WERI-Rb-1 (cell line): Measurements from ENCODE around the gene FAHD1.

Experiments used
- DNase-seq: peaks from one replicate; pipeline ENCODE4 v3.0.0-alpha.2; 2020
- H3K27ac ChIP-seq: fragments of 250-450 bp; sonication (Bioruptor Pico); 2 replicates; pipeline ENCODE4 v1.5.1; 2020; ENCODE audit warnings: mild to moderate bottlenecking, moderate library complexity
- H3K27me3 ChIP-seq: fragments of 250-450 bp; sonication (Bioruptor Pico); 2 replicates; pipeline ENCODE4 v1.5.1; 2021; ENCODE audit warnings: mild to moderate bottlenecking, low read depth, moderate library complexity; ENCODE audit not compliant: insufficient read depth, severe bottlenecking
- H3K36me3 ChIP-seq: fragments of 250-450 bp; sonication (Bioruptor Pico); 2 replicates; pipeline ENCODE4 v1.5.1; 2020; ENCODE audit warnings: mild to moderate bottlenecking, moderate library complexity
- H3K4me3 ChIP-seq: 2 replicates; pipeline ENCODE4 v1.5.1; 2011; ENCODE audit warnings: low read depth, mild to moderate bottlenecking, control low read depth, low read length
- H3K9me3 ChIP-seq: fragments of 250-450 bp; sonication (Bioruptor Pico); 2 replicates; pipeline ENCODE4 v1.5.1; 2021; ENCODE audit warnings: mild to moderate bottlenecking, moderate library complexity; ENCODE audit not compliant: severe bottlenecking
- TF ChIP-seq, protein P1 (sequence below): IDR thresholded peaks from 2 replicates; pipeline ENCODE4 v1.5.1; 2011; ENCODE audit warnings: low read depth, mild to moderate bottlenecking, control low read depth, inconsistent platforms, low read length

The FAHD1 gene

DNA sequence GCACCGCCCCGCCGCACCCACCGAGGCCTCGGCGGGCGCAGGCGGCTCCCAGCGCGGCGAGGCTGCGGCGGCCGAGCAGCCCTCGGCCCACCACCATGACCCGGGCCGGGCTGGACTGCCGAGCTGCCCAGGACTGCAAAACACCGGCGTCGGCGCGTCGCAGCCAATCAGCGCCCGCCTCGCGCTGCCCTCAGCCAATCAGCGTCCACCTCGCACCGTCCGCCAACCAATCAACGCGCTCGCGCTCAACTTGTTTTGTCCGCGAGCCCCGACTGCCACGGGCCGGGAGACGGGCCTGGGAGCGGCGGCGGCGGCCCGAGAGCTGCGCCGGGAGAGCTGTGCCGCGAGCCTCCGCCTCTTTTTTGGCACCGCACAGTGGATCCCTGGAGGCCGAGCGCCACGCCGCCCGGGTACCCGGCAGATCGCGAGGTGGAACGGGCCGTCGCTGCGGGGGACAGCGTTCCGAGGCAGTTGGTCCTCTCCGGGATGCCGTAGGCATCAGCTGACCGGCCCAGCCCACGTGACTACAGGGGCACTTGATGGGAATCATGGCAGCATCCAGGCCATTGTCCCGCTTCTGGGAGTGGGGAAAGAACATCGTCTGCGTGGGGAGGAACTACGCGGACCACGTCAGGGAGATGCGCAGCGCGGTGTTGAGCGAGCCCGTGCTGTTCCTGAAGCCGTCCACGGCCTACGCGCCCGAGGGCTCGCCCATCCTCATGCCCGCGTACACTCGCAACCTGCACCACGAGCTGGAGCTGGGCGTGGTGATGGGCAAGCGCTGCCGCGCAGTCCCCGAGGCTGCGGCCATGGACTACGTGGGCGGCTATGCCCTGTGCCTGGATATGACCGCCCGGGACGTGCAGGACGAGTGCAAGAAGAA, at the start of gene FAHD1, which contains the start of gene HAGH:
Gene FAHD1, plus strand, starts transcription at position 516 of the 883 bp plus-strand sequence. Its CDS starts 33 bp downstream, at position 549.
Gene HAGH, minus strand, starts transcription at position 135 of the 883 bp plus-strand sequence. Its CDS starts 38 bp downstream, at position 97.
- Histone ChIP-seq H3K4me3 (peak within 1 kb of the TSS; percentile 92), H3K36me3 (peaks cover 29% of the 10 kb centered on the region), H3K27me3 (no peaks in the 10 kb centered on the region), H3K9me3 (no peaks in the 10 kb centered on the region), H3K27ac (peak within 1 kb of the TSS; percentile 95)
- TF ChIP-seq, protein P1, sequence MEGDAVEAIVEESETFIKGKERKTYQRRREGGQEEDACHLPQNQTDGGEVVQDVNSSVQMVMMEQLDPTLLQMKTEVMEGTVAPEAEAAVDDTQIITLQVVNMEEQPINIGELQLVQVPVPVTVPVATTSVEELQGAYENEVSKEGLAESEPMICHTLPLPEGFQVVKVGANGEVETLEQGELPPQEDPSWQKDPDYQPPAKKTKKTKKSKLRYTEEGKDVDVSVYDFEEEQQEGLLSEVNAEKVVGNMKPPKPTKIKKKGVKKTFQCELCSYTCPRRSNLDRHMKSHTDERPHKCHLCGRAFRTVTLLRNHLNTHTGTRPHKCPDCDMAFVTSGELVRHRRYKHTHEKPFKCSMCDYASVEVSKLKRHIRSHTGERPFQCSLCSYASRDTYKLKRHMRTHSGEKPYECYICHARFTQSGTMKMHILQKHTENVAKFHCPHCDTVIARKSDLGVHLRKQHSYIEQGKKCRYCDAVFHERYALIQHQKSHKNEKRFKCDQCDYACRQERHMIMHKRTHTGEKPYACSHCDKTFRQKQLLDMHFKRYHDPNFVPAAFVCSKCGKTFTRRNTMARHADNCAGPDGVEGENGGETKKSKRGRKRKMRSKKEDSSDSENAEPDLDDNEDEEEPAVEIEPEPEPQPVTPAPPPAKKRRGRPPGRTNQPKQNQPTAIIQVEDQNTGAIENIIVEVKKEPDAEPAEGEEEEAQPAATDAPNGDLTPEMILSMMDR: no peak
- DNase-seq: peak; percentile 92

DNA sequence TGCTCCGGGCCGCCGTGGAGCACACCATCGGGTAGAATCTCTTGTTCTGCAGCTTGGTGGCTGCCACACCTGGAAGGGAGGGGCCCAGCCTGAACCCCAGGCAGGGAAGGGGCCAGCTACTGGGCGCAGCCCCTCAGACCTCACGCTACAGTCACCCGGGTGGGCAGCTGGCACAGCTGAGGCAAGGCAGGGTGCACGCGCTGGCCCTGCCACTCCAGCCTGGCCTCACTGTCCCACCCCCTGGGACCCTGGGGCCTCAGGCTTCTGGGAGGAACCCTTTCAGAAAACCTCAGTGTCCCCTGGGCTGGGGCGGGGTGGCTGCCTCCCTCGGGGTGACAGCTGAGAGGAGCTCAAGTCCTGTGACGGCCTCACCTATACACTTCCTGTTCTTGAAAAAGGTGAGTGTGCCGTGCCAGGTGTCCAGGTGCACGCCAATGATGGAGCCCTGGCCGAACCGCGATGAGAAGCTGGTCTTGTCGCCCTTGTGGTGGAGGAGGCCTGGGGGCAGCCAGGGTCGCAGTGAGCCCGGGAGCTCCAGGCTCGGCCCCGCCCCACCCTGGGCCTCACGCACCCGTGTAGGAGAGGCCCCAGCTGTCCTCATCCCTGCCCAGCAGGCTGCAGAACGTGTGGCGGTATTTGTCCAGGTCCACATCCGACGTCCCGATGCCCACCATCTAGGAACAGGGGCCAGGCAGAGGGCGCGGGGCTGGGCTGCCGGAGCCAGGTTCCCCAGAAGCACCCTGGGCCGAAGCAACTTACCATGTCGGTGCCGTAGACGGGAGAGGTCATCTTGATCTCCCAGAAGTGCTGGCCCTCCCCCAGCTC, 49.4 kb upstream of the FAHD1 start:
- Histone ChIP-seq H3K36me3 (peaks cover 62% of the 10 kb centered on the region), H3K27ac (peak overlapping the region; percentile 32), H3K9me3 (no peaks in the 10 kb centered on the region), H3K27me3 (no peaks in the 10 kb centered on the region), H3K4me3 (no peak overlapping the region)
- TF ChIP-seq, protein P1: no peak
- DNase-seq: no peak

DNA sequence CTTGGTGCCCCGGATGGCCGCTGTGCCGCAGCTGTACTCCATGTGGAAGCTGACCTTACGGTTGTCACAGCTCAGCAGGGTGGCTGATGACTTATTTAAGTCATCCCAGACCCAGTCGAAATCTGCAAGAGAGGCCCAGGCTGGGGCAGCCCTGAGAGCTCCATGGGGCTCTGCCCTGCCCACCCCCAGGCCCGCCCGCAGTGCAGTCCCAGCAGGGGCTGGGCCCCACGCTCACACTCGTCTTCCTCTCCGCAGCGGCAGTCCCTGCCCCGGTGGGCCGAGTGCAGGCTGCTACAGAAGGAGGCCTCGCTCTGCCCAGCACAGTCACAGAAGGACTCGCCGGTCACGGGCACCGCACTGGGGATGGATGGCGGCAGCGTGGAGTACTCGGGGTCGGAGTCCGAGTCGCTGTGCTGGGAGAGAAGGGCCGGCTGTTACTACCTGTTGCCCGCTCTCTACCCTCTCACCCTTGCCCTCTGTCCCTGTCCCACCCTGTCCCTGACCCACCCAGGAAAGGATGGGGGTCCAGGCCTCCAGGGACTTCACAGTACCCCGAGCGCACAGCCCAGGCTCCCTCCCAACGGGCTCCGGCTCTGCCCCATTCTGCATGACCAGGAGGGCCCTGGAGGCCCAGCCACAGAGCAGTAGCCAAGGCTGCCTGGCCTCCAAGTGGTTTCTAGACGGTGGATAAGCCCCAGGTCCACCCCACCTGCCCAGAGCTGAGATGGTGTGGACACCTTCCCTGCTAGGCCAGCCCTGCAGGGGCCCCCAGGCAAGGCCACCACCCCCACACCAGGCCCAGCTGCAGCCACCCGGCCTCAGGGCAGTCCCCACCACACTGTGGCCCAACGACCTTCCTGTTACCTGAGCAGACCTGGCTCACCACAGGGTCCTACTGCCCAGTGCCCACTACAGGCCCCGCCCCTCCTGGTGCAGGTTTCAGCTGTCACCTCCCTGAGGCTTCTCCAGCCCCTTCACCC, 48.5 kb upstream of the FAHD1 start:
- peaks cover 60% of the 10 kb centered on the region for H3K36me3 ChIP-seq

DNA sequence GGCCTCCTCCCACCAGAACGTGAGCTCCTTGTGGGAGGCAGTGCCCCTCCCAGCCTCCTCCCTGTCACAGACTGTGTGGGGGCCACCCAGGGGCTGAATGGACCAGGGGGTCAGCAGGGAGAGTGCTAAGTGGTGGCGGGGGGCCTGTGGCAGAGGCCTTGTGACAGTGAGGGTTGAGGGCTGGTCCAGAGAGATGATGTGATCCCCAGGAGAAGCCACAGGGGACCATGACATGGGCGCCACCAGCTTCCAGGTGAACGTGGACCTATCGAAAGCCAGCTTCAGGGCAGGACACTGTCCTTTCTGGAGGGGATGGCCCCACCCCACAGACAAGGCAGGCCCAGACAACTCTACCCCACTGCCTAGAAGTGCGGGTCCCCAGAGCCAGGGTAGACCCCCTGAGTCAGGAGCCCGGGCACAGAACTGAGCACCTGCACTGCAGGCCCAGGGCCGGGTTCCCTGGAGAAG, 47.7 kb upstream of the FAHD1 start:
- DNase-seq: no peak
- H3K9me3 ChIP-seq: no peaks in the 10 kb centered on the region
- H3K4me3 ChIP-seq: no peak overlapping the region
- peaks cover 63% of the 10 kb centered on the region for H3K36me3 ChIP-seq
- TF ChIP-seq, protein P1: no peak
- H3K27me3 ChIP-seq: no peaks in the 10 kb centered on the region
- H3K27ac ChIP-seq: 0 out of 2 replicates have a peak overlapping the region, but pooled peaks have one; percentile 9

More for the DNA sequence above, 48.5 kb upstream of the FAHD1 start:
- TF ChIP-seq, protein P1: no peak
- Histone ChIP-seq H3K9me3 (no peaks in the 10 kb centered on the region), H3K27ac (peak overlapping the region; percentile 22), H3K4me3 (no peak overlapping the region), H3K27me3 (no peaks in the 10 kb centered on the region)
- no peak for DNase-seq
